RPMI8226 (cell line): ENCODE measurements around the gene PSMD5.

Source experiments
- DNase-seq: peaks from one replicate; pipeline ENCODE4 v3.0.0-alpha.2; 2015

The PSMD5 gene

DNA sequence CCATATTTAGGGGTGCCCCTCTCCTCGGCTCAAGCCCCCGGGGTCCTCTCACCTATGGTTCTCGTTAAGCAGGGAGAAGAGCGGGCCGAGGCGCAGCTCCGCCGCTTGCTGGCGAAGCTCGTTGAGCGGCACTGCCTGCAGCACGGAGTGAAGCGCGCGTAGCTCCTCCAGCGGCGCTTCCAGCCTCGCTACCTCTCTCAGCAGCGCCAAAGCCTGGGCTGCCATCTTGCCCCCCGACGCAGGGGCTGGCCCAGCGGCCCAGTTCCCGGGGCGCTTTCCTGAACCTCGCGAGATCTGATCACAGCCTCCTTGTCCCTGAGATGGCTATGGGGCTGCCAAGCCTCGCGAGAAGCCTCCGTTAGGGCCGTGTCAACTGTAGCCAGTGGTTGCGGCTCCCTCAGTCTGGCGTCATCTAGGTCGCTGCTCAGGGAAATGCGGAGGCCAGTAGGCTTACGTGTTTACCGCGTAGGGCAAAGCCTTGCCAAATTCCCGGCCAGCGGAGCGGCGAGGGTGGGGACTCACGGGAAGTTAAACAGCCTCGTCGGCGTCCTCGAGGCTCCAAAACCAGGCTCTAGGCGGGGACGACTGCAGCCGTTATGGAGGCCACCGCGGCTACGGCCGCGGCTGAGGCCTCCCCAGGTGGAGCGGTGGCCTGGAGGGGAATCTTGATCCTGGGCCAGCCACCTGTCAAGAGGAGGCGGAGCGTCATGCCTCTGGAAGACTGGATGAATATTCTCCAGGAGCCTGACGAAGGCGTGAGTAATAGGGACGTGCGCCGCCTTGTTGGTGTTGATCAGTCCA lies at the start of gene PSMD5:
Gene PSMD5, minus strand, starts transcription at position 238 of the 801 bp plus-strand sequence. Its CDS starts 13 bp downstream, at position 225.
- DNase-seq, result peak; percentile 99

DNA sequence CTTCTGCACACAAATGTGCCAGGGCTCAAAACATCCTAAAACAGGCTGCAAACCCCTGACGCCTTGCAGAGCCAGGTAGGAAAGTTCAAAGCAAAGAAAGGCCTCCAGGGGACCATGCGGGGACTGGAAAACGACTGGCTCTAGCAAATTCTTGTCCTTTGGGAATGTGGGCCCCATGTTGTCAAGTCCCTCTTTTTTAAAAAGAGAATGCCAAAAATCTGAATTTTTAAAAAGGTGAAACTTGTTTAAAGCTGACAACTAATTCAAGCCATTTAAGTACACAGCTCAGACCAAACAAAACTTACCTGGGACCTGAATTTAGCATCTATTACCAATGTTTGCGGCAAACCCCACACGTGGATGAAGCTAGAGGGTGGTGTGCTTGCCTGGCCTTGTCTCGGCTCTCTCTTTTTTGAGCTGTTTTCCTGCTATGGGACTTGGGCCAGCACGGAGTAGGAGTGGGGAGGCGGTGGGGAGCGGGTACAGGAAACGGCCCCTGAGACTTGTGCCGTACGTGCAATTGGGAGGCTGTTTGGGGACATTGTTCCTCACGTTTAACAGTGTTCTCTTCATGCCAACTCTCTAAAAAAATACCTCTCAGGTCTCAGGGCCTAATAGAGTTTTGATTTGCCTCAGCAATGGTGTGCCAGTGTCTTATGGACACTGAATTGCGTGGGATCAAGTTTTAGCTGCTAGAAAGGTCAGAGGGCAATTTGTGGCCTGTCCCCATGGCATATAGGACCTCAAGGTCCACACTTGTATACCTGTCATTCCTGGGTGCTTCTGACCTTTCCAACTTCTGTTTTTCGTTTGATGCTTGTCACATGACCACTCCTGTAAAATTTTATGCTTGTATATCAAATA lies 49.4 kb upstream of the PSMD5 start:
- DNase-seq, result peak; percentile 65

DNA sequence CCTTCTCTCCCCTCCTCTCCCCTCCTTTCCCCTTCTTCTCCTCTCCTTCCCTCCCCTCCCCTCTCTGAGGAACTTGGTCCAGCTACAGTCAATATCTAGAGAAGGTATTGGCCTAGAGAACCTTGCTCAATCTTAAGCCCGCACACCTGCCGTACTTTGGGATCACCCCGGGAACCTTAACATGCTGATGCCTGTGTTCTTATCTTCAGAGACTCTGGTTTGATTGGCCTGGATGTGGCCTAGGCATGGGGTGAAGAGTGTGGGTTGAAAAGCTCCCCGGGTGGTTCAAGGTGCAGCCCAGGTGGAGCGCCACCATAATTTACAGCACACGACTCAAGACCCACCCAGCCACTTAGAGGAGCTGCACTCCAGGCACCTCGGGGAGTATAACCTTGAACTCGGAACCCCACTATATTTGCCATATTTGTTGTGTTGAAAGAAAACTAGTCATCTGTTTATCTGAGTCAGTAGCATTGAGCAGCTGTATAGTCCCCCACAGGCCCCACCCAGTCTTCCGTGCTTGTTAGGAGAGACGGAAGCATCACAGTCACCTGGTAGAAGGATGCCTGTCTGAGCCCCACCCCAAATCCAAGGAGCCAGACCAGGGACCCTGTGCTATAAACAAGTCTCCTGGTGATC lies 48.6 kb upstream of the PSMD5 start:
- no peak for DNase-seq

DNA sequence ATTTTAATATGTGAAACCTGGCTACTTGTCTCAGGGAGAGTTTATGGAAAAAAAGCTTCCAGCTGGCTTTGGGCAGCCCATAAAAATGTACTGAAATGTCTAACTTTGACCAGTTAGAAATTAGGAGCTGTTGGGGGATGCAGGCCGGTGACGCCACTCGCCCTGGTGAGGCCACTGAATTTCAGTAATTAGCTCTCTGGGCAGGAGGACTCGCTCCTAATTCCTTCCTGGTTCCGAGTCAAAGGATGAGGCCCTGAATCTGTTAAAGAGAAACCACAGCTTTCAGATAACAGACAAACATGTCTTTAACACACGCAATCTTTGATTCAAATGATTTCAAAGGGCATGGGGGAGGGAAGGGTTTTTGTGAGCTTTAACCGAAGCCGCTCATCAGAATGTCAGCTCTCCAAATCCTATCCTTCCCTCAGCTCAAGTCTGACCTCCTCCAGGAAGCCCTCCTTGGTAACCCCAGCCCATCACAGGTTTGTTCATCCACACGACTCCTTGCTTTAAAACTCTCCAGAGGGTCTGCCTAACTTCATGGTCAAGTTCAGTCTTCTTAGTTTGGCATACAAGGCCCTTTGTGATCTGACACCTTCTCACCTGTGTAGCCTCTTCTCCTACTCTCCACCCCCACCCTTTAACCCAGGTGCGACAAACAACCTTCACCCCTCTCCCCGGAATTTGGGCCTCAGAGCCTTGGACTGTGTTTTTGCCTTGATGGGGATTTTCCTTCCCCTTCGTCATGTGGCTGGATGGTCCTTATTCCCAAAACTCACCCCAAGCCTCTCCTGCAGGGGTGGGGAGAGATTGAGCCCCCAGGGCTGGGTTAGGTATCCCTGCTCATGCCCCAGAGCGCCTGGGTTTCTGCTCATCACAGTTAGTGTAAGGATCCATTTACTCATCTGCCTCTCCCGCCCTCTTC lies 47.9 kb upstream of the PSMD5 start:
- no peak for DNase-seq

DNA sequence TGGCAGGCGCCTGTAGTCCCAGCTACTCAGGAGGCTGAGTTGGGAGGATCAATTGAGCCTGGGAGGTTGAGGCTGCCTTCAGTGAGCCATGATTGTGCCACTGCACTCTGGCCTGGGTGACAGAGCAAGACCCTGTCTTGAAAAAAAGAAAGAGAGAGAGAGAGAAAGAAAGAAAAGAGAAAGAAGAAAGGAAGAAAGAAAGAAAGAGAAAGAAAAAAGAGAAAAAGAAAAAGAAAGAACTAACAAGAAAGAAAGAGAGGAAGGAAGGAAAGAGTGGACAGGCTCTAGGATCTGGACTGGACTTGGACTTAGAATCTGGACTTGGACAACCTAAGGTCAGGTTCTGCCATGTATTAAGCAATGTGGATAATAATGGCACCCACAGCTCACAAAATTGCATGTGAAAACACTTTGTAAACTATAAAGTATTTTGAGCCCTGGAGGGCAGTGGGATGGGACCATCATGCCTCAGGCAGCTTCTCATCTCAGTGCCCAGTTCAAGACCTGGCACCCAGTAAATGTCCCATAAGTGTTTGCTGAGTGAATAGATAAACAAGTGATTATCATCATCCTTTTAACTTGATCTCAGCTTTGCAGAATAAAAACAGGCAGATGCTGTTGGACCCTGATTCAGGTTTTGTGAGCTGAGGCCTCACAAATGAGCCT lies 47.0 kb upstream of the PSMD5 start:
- DNase-seq, result no peak

DNA sequence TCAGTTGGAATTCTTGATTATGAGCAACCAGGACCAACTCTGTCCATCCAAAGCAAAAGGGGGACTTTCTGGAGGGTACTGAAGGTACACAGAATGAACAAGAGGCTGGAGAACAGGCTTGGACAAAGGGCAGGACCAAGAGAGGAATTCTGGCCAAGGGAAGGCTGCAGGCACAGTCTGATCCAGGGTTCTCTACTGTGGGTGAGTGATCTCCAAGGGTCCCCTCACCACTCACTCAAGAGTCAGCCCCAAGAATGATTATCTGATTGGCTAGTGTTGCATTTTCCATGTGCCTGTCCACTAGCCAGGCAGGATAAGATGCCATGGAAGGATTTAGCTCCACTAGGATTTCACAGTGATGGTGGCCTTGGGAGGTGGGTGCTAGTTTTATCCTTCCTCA lies 45.9 kb upstream of the PSMD5 start:
- DNase-seq, result no peak

DNA sequence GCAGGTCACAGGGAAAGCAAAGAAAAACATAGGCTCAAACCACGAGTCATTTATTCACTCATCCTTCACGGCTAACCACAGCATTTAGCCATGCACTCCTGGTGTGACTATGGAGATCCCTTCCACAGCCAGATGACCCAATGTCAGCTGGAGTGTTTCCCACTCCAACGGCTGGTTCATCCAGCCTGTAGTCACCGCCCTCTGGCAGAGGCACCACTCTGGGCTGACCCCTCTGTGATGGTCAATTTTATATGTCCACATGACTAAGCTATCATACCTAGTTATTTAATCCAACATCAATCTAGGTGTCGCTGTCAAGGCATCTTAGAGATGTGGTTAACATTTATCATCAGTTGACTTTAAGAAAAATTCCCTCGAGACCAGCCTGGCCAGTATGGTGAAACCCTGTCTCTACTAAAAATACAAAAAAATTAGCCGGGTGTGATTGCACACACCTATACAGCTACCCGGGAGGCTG lies 43.8 kb upstream of the PSMD5 start:
- DNase-seq, result no peak

GRCh38 chr9:120885958-120886357 lies 43.2 kb upstream of the PSMD5 start:
- DNase-seq, result peak; percentile 53

- no peak for DNase-seq
These were observed 42.7 kb upstream of the PSMD5 start for GRCh38 chr9:120885457-120885856.

DNA sequence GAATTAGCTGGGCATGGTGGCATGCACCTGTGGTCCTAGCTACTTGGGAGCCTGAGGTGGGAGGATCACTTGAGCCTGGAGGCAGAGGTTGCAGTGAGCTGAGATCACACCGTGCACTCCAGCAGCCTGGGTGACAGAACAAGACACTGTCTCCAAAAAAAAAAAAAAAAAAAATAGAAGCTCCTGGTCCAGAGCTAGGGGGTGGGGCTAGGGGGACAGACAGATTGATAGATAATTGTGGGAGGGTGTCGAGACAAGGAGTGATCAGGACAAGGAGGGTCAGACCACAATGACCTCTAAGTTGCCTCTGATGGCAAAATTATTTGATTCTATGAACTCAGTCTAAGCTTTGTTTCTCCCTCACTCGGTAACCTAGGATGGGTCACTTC lies 40.9 kb upstream of the PSMD5 start:
- DNase-seq, result peak; percentile 58

GRCh38 chr9:120882935-120883607 lies 40.3 kb upstream of the PSMD5 start:
- DNase-seq, result peak; percentile 96

DNA sequence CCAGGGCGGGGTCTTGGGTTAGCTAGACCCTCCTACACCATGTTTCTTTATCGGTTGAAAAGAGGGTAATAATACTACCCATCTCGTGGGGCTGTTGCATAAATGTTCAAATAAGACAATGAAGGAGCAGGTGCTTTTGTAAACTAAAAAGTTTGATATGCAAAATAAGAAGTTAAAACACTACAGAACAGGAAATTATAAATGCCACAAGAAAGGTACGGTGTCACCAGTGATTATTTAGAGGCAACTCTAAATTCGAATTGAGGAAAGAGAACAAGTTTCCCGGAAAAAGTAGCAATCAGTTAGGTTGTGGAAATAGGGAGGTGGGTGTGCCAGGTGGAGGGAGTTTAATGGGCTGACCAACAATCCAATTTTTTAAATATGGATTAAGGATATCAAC lies 36.7 kb upstream of the PSMD5 start:
- no peak for DNase-seq

GRCh38 chr9:120878188-120879130 lies 35.7 kb upstream of the PSMD5 start:
- peak; percentile 61 for DNase-seq

- peak; percentile 87 for DNase-seq
These were observed 34.7 kb upstream of the PSMD5 start for GRCh38 chr9:120877276-120878034.

GRCh38 chr9:120876842-120877240 lies 34.1 kb upstream of the PSMD5 start, which contains the start of gene PHF19:
Gene PHF19, minus strand, starts transcription at chr9:120877188. Its CDS starts 2,447 bp downstream, at chr9:120874741.
- peak; percentile 74 for DNase-seq

- DNase-seq, result peak; percentile 97
These were observed 33.5 kb upstream of the PSMD5 start for GRCh38 chr9:120875954-120876841.

GRCh38 chr9:120875643-120875953 lies 32.9 kb upstream of the PSMD5 start:
- DNase-seq, result no peak

DNA sequence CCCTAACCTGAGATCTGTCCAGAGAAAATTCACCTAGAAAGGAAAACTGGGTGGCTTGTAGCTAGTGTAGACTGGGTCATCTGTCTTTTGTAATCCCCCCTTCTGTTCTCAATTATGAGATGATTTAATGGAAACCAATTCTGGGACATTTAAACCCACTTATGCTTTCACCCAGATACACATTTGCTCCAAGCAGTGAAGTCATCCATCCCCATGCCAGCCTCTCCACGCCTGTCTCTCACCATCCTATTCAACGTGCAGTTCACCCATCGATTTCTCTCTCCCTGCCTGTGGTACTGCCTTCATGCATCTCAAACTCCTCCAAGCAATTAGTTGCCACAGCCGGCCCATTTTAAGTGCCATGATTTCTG lies 32.5 kb upstream of the PSMD5 start:
- no peak for DNase-seq
